Measurements from ENCODE around the gene ZNF384.

Gene ZNF384

GRCh38 chr12:6626654-6627283, 62.4 kb downstream of the ZNF384 start:
- WGBS, 2 experiments = 94 to 95% methylated on average over 8 of the region's 8 CpGs
- H3K27ac ChIP-seq (ENCODE audit: insufficient read depth, low read depth, low read length, poor library complexity, severe bottlenecking) = no peak overlapping the region
- H3K36me3 ChIP-seq (ENCODE audit: control insufficient read depth, insufficient read depth, low read length) = no peaks in the 10 kb centered on the region
- H3K9me3 ChIP-seq (ENCODE audit: control insufficient read depth, low read length) = no peaks in the 10 kb centered on the region
- no peaks in the 10 kb centered on the region for H3K27me3 ChIP-seq (ENCODE audit: control insufficient read depth, insufficient read depth, low read length, poor library complexity, severe bottlenecking)
- H3K4me1 ChIP-seq (ENCODE audit: control insufficient read depth, insufficient read depth, low read length) = no peaks in the 10 kb centered on the region
- H3K4me3 ChIP-seq (ENCODE audit: insufficient read depth, low read depth, low read length) = no peak overlapping the region

- 96 to 97% methylated on average over 29 of the region's 29 CpGs for WGBS, 2 experiments
- no peaks in the 10 kb centered on the region for H3K4me1 ChIP-seq (ENCODE audit: control insufficient read depth, insufficient read depth, low read length)
- no peak overlapping the region for H3K27ac ChIP-seq (ENCODE audit: insufficient read depth, low read depth, low read length, poor library complexity, severe bottlenecking)
- H3K36me3 ChIP-seq (ENCODE audit: control insufficient read depth, insufficient read depth, low read length) = no peaks in the 10 kb centered on the region
- peaks cover 27% of the 10 kb centered on the region for H3K27me3 ChIP-seq (ENCODE audit: control insufficient read depth, insufficient read depth, low read length, poor library complexity, severe bottlenecking)
- H3K4me3 ChIP-seq (ENCODE audit: insufficient read depth, low read depth, low read length) = no peak overlapping the region
- H3K9me3 ChIP-seq (ENCODE audit: control insufficient read depth, low read length) = no peaks in the 10 kb centered on the region
Observed at GRCh38 chr12:6620885-6621274, 68.3 kb downstream of the ZNF384 start.

- H3K27me3 ChIP-seq (ENCODE audit: control insufficient read depth, insufficient read depth, low read length, poor library complexity, severe bottlenecking) = peaks cover 27% of the 10 kb centered on the region
- H3K36me3 ChIP-seq (ENCODE audit: control insufficient read depth, insufficient read depth, low read length) = no peaks in the 10 kb centered on the region
- H3K4me1 ChIP-seq (ENCODE audit: control insufficient read depth, insufficient read depth, low read length) = no peaks in the 10 kb centered on the region
- WGBS, 2 experiments = 61% methylated on average over 88 of the region's 88 CpGs
- H3K4me3 ChIP-seq (ENCODE audit: insufficient read depth, low read depth, low read length) = no peak overlapping the region
- H3K9me3 ChIP-seq (ENCODE audit: control insufficient read depth, low read length) = no peaks in the 10 kb centered on the region
- no peak overlapping the region for H3K27ac ChIP-seq (ENCODE audit: insufficient read depth, low read depth, low read length, poor library complexity, severe bottlenecking)
Observed at GRCh38 chr12:6620137-6620884, 68.9 kb downstream of the ZNF384 start.

- Histone ChIP-seq H3K4me3 (ENCODE audit: insufficient read depth, low read depth, low read length) (no peak overlapping the region), H3K9me3 (ENCODE audit: control insufficient read depth, low read length) (no peaks in the 10 kb centered on the region), H3K4me1 (ENCODE audit: control insufficient read depth, insufficient read depth, low read length) (no peaks in the 10 kb centered on the region), H3K27ac (ENCODE audit: insufficient read depth, low read depth, low read length, poor library complexity, severe bottlenecking) (no peak overlapping the region), H3K27me3 (ENCODE audit: control insufficient read depth, insufficient read depth, low read length, poor library complexity, severe bottlenecking) (peaks cover 27% of the 10 kb centered on the region), H3K36me3 (ENCODE audit: control insufficient read depth, insufficient read depth, low read length) (no peaks in the 10 kb centered on the region)
- 90 to 94% methylated on average over 3 to 5 of the region's 5 CpGs for WGBS, 2 experiments
Observed at GRCh38 chr12:6618483-6619225, 70.5 kb downstream of the ZNF384 start.
